Effector memory CD8-positive, alpha-beta T cell (primary cell): ENCODE data around the gene INSIG2.
A peak's percentile ranks its signal among the peaks of the same experiment; 100 is the strongest.

Experiments used
- ATAC-seq: fragments of 150-1000 bp; cut with Tn5 transposase; replicated peaks from 2 replicates; pipeline ENCODE4 v1.10.0; 2021; ENCODE audit warnings: mild to moderate bottlenecking, moderate library complexity
- DNase-seq, 3 experiments: peaks; one replicate each; pipeline ENCODE4 v3.0.0; 2021
- H3K27ac Mint-ChIP-seq, 2 donors: one replicate each; pipeline ENCODE4 v1.8.0; 2022; ENCODE audit warnings: mild to moderate bottlenecking in 2 of 2, mixed read lengths in 2 of 2, moderate library complexity in 2 of 2
- H3K27me3 Mint-ChIP-seq, 2 donors: one replicate each; pipeline ENCODE4 v1.8.0; 2022; ENCODE audit warnings: mixed read lengths in 2 of 2
- H3K36me3 Mint-ChIP-seq: one replicate; pipeline ENCODE4 v1.8.0; 2022; ENCODE audit warnings: mild to moderate bottlenecking, moderate library complexity, mixed read lengths; ENCODE audit not compliant: insufficient read depth
- H3K4me1 Mint-ChIP-seq, 2 donors: one replicate each; pipeline ENCODE4 v1.8.0; 2022; ENCODE audit warnings: low read depth in 2 of 2, mixed read lengths in 2 of 2
- H3K4me3 Mint-ChIP-seq, 2 donors: one replicate each; pipeline ENCODE4 v1.8.0; 2022; ENCODE audit warnings: mild to moderate bottlenecking in 2 of 2, mixed read lengths in 2 of 2, moderate library complexity in 2 of 2
- H3K9me3 Mint-ChIP-seq, 2 donors: one replicate each; pipeline ENCODE4 v1.8.0; 2022; ENCODE audit warnings: mixed read lengths in 2 of 2

INSIG2 gene

DNA sequence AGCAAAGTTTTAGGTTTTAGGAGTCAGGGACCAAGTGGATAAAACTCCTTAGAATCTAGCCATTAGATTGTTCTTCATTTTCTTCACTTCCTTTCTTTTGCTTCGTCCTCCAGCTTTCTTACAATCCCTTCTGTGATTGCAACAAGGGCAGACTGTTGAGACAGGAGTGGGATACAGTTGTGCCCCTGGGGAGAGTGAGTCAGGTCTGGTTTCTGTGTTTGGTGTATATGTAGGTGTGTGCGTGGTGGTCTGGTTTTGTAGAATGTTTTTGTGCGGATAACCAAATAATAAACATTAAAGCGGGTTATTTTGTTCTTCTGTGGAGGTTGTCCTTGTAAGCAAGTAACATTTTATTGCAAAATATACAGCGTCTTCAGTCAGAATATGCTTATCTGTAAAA is 7.3 kb downstream of the INSIG2 start:
- no peaks in the 10 kb centered on the region for H3K27me3 Mint-ChIP-seq
- peak overlapping the region in 1 of 2 donors; percentile 1 for H3K27ac Mint-ChIP-seq
- H3K4me1 Mint-ChIP-seq, result peaks cover 16 to 18% of the 10 kb centered on the region in 2 donors

DNA sequence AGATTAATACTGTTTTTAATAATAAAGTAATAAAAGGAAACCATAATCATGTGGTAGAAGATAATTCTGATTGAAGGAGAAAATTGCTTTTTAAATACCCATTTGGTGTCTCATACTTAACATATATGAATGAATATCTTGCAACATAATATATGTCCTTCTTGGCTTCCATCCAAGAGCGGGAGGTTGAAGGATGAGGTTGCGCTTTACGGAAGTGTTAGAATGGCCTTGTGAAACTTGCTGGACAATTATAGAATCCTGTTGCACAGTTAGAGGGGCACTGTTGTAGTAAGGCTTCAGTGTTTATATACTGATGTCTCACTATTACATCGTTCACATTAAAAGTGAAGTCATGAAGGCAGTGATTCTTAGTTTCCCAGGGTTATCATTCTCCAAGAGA is 9.4 kb downstream of the INSIG2 start:
- Mint-ChIP-seq H3K9me3 (no peaks in the 10 kb centered on the region), H3K27me3 (no peaks in the 10 kb centered on the region), H3K4me3 (no peak overlapping the region), H3K36me3 (peaks cover 25% of the 10 kb centered on the region), H3K4me1 (peaks cover 13 to 16% of the 10 kb centered on the region in 2 donors), H3K27ac (no peak overlapping the region)
- ATAC-seq, result no peak
- DNase-seq, result no peak

More for the DNA sequence above, 7.3 kb downstream of the INSIG2 start:
- ATAC-seq (no peak), DNase-seq (no peak)
- no peaks in the 10 kb centered on the region for H3K9me3 Mint-ChIP-seq
- peaks cover 22% of the 10 kb centered on the region for H3K36me3 Mint-ChIP-seq
- no peak overlapping the region for H3K4me3 Mint-ChIP-seq

DNA sequence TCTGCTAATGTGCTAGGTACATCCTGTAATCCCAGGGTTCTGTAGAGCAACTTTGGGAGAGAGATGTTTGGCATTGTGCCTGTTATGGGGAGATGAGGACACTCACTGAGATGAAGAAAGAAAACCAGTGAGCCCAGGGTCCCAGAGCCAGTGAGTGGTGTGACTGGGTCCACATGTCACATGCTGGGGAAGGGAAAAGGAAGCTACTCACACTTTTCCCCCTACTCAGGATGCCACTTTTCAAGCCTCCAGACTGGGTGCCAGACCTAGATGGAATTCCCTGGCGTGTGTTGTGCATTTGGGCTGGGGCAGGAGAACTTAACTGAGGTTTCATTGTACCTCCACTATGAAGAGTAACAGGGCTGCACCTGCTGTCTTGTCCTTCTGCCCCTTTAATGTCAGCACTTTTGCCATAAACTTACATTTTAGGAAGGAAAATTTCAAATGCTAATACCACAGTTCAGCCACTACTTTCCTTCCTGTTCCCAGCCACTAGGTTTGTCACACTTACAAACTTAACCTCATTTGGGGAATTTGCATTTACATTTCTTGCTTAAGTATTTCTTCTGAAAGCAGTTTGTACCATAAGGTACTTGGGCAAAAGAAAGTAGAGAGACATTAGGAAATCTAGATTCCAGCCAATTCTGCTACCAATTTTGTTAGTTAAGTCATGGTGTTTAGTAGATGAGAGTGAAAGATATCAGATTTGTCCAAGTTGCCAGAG is 10.2 kb downstream of the INSIG2 start:
- Mint-ChIP-seq H3K4me3 (no peak overlapping the region), H3K27me3 (no peaks in the 10 kb centered on the region), H3K9me3 (no peaks in the 10 kb centered on the region), H3K36me3 (peaks cover 29% of the 10 kb centered on the region), H3K4me1 (peaks cover 11 to 15% of the 10 kb centered on the region in 2 donors), H3K27ac (no peak overlapping the region)
- DNase-seq (no peak), ATAC-seq (no peak)

DNA sequence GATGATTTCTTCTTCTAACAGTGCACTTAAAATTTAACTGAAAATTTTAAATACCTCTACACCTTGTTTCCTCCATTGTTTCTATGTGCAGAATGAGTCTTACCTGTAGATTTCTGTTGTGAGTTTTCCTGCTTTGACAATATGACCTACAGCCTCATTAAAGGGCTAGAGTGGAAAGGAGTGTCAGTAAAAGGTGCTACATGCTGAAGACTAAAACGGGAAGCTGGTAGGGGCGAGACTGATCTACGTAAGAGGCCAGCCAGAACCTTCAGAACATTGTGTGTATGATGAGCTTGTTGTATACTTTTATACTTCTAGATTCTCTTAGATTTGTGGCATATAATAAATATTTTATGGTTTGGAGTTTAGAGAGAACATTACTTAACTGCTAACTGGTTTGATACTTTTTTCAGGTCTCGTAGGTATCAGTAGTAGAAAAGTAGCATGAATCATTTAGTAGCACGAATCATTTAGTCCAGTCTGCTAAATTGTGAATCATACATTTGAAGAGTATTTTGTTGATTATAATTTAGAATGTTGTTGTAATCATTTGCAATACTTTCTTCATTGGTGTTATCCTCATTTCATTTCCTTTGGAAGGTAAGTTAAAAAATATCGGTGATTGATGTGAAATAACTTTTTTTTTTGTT is 14.3 kb downstream of the INSIG2 start:
- H3K27ac Mint-ChIP-seq, result no peak overlapping the region
- H3K4me3 Mint-ChIP-seq, result no peak overlapping the region
- ATAC-seq, result no peak
- H3K9me3 Mint-ChIP-seq, result no peaks in the 10 kb centered on the region
- no peaks in the 10 kb centered on the region for H3K27me3 Mint-ChIP-seq
- peaks cover 10 to 11% of the 10 kb centered on the region in 2 donors for H3K4me1 Mint-ChIP-seq
- peaks cover 43% of the 10 kb centered on the region for H3K36me3 Mint-ChIP-seq
- no peak for DNase-seq

DNA sequence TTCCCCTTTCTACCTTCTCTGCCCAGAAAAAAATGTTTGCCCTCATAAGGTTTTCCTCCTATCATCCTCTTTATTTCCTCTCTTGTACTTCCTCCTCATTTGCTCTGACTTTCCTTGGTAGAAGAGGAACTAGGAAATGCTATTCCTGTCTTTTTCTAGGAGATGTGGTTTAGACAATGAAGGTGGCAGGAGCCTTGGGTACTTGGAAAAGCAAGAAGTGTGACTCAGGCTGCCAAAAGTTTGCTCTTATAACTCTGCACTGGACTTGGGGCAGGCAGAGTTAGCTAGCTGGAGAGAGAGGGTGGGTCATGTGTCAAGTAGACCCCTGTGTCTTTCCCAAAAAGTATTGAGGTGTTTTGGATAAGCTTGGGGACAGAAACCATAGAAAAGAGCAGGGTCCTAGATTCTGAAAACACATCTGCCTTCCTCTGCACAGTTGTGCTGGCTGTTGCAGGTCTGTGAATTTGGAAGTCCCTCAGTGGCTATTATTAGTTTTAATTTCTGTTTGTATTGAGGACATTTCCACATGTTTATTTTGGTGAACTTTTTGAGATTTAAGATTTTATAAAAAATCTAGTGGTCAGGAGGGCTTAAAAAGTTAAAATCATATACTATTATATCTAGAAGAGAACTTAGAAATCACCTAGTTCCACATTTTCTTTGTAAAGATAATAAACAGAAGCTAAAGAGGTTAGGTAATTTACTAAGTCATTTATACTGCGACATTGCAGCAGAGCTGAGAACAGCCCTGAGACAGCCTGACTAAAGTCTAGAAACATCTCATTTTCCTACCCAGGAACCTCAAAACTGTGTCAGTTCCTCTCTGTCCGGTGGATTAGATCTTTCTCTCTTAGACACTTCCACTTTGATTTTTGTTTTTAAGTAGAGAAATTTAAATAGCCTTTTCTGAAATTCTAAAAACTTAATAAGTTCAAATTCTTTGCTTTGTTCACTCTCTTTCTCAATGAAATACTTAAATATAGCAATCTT is 16.0 kb downstream of the INSIG2 start:
- Mint-ChIP-seq H3K27me3 (no peaks in the 10 kb centered on the region), H3K27ac (peak overlapping the region; percentile 8 to 15), H3K4me1 (peaks cover 4 to 7% of the 10 kb centered on the region in 2 donors), H3K4me3 (no peak overlapping the region), H3K9me3 (no peaks in the 10 kb centered on the region), H3K36me3 (peaks cover 48% of the 10 kb centered on the region)
- ATAC-seq (no peak), DNase-seq (no peak)

DNA sequence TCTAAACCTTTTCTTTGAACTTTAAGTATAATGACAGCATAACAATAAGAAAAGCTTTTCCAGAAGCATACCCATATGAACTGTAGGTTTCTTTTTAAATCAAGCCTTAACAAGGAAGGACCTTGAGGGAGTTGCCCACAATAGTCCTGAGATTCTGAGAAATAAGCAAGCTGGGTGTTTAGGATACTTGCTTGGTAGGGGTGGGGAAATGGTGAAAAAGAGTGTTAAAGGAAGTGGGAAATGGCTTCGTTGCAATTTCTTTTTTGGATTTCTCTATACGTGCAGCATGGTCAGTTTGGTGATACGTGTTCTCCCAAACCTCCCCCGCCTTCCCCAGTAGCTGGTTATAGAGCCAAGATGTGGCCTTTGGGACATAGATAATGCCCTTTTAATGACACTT is 17.2 kb downstream of the INSIG2 start:
- no peaks in the 10 kb centered on the region for H3K27me3 Mint-ChIP-seq
- peaks cover 41% of the 10 kb centered on the region for H3K36me3 Mint-ChIP-seq
- ATAC-seq, result no peak
- DNase-seq, result no peak
- no peak overlapping the region for H3K27ac Mint-ChIP-seq
- H3K4me3 Mint-ChIP-seq, result no peak overlapping the region
- H3K9me3 Mint-ChIP-seq, result no peaks in the 10 kb centered on the region
- H3K4me1 Mint-ChIP-seq, result peaks cover 4 to 5% of the 10 kb centered on the region in 2 donors

DNA sequence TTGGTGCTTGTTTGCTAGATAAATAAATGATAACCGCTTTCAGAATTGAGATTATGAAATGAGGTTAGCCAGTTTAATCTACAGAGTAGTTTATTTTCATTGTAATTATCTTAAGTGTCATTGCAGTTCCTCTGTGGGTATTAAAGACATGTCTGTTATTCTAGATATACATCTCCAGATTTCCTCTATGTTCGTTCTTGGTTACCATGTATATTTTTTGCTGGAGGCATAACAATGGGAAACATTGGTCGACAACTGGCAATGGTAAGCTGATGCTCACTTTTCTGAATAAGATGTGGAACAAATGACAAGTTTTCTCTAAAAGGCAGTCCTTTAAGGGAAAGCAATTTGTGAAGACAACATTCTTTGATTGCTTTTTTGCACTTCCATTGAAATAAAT is 18.7 kb downstream of the INSIG2 start:
- ATAC-seq, result no peak
- H3K4me3 Mint-ChIP-seq, result no peak overlapping the region
- H3K36me3 Mint-ChIP-seq, result peaks cover 37% of the 10 kb centered on the region
- H3K27ac Mint-ChIP-seq, result no peak overlapping the region
- DNase-seq, result no peak
- H3K9me3 Mint-ChIP-seq, result no peaks in the 10 kb centered on the region
- H3K27me3 Mint-ChIP-seq, result no peaks in the 10 kb centered on the region
- peaks cover 3 to 4% of the 10 kb centered on the region in 2 donors for H3K4me1 Mint-ChIP-seq

DNA sequence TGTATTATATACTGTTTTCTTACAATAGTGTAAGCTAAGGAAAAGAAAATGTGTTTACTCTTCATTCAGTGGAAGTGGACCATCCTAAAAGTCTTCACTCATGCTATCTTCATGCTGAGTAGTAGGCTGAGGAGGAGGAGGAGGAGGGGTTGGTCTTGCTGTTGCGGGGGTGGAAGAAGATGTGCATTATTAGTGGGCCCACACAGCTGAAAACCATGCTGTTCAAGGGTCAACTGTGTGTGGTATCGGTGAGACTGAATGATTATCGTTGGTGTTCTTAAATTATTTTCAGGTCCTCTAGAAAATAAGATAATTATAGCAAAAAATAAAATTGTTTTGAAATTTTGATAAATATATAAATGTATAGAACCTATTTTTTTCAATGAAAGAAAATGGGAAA is 22.0 kb downstream of the INSIG2 start:
- Mint-ChIP-seq H3K4me3 (no peak overlapping the region), H3K27me3 (no peaks in the 10 kb centered on the region), H3K36me3 (peaks cover 20% of the 10 kb centered on the region), H3K4me1 (no peaks in the 10 kb centered on the region), H3K9me3 (no peaks in the 10 kb centered on the region), H3K27ac (no peak overlapping the region)
- DNase-seq, result no peak
- ATAC-seq, result no peak

DNA sequence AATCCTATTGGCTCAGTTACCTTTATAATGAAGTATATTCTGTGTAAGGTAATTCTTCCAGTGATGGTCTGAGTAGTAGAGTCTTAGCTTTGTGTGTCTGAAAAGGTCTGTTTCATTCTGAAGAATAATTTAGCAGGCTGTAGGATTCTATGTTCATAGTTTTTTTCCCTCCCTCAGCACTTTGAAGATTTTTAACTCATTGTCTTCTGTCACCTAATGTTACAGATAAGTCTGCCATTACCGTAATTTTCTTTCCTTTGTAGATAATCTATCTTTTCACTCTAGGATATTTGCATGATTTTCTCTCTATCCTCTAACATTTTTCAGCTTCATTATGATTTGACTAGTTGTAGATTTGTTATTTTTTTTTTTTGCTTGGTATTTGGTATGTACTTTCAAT is 22.7 kb downstream of the INSIG2 start:
- DNase-seq (no peak), ATAC-seq (no peak)
- Mint-ChIP-seq H3K4me1 (no peaks in the 10 kb centered on the region), H3K36me3 (peaks cover 20% of the 10 kb centered on the region), H3K27me3 (no peaks in the 10 kb centered on the region), H3K9me3 (no peaks in the 10 kb centered on the region), H3K27ac (no peak overlapping the region), H3K4me3 (no peak overlapping the region)

DNA sequence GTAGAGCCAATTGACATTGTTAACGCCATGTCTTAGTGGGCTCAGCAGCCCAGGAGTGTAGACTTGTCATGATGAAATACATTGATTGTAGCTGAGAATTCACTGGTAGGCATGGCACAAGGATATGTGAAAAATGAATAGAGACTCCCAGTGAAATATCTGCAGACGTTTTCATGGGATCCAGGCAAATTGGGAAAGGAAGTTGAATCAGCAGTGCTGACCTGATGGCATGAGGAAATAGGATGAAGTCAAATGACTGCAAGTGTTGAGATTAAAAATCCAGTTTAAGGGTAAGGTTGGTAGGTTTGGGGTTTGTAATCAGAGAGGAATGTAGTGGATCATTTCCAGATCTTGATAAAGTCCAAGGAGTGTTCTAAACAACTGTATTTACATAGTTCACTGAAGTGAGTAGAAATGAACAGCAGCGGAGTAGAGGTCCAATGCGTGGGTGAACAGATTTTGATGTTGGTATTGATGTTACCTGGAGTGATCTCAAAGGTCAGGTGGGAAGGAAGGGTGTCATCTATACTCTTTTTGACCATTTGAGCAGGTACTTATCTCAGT is 24.6 kb downstream of the INSIG2 start:
- ATAC-seq, result no peak
- no peaks in the 10 kb centered on the region for H3K4me1 Mint-ChIP-seq
- H3K27me3 Mint-ChIP-seq, result no peaks in the 10 kb centered on the region
- H3K27ac Mint-ChIP-seq, result no peak overlapping the region
- H3K4me3 Mint-ChIP-seq, result no peak overlapping the region
- no peak for DNase-seq
- H3K9me3 Mint-ChIP-seq, result no peaks in the 10 kb centered on the region
- peaks cover 8% of the 10 kb centered on the region for H3K36me3 Mint-ChIP-seq

DNA sequence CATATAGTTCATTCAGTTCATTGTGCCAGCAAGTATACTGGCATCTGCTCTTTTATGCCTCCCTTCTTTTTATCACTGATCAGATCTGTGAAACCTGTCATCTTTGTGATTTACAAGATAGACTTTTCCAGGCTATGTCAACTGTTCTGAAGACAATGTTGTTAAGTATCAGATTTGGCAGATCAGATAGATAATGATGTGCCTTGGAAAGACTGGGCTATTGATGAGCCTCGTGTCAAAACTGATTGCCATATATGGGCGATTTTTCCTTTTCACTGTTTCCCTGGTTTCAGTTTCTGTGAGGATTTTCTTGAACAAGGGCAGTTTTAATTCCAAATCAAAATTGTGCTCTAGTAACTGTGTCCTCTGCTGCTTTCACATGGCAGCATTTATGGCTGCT is 26.6 kb downstream of the INSIG2 start:
- DNase-seq (no peak), ATAC-seq (no peak)
- no peak overlapping the region for H3K27ac Mint-ChIP-seq
- no peaks in the 10 kb centered on the region for H3K9me3 Mint-ChIP-seq
- H3K4me1 Mint-ChIP-seq, result no peaks in the 10 kb centered on the region
- no peak overlapping the region for H3K4me3 Mint-ChIP-seq
- H3K27me3 Mint-ChIP-seq, result no peaks in the 10 kb centered on the region
- H3K36me3 Mint-ChIP-seq, result peaks cover 2% of the 10 kb centered on the region

DNA sequence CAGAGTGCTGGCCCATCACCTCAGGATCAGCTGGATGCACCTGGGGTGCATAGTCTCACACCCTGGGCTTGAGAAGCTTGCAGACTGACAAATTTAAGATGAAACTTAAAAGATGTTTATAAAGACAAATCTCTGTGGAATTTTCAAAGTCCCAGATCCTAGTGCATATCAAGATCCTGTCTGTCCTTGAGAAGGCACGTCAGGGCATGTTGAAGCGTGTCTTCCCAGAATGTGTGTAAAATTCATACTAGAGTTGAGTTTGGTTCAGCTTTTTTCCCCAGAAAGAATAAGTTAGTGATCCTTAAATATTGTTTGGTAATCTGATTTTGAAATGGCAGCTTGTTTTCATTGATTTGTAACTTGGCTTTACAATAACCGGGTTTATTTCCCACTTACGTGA is 27.5 kb downstream of the INSIG2 start:
- Mint-ChIP-seq H3K9me3 (no peaks in the 10 kb centered on the region), H3K4me1 (no peaks in the 10 kb centered on the region), H3K4me3 (no peak overlapping the region), H3K27ac (no peak overlapping the region), H3K36me3 (no peaks in the 10 kb centered on the region), H3K27me3 (no peaks in the 10 kb centered on the region)
- ATAC-seq (no peak), DNase-seq (no peak)

DNA sequence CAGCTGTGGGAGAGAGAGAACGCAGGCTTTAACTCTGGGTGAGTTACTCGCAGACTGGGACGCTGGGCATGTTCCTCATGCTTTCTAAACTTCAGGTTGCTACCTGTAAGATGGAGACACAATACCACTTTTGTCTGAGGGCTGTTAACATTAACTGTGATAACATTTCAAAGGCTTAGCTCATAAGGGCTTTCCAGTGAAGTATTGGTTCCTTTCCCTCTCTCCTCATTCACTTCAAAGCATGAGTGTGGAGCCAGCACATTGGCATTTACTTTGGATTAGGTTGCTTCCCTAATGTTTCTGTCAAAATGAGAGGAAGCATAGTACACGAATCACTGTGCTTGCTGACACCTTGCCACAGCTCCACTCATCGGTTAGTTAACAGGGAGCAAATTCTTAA is 30.2 kb downstream of the INSIG2 start:
- H3K36me3 Mint-ChIP-seq, result no peaks in the 10 kb centered on the region
- H3K4me3 Mint-ChIP-seq, result no peak overlapping the region

More for the DNA sequence above, 30.2 kb downstream of the INSIG2 start:
- no peak for ATAC-seq
- no peaks in the 10 kb centered on the region for H3K4me1 Mint-ChIP-seq
- no peaks in the 10 kb centered on the region for H3K9me3 Mint-ChIP-seq
- no peak overlapping the region for H3K27ac Mint-ChIP-seq
- no peaks in the 10 kb centered on the region for H3K27me3 Mint-ChIP-seq
- DNase-seq, result no peak
